SK-N-SH (cell line): ENCODE data around the gene BMPR1A. TPM values are rescaled to one million over a fixed set of nuclear protein-coding genes. Genes with fewer than 3 reads are reported as not detected.

Experiments used
- CHD2 ChIP-seq: fragments of 150-350 bp; IDR thresholded peaks from 2 replicates; pipeline ENCODE4 v1.6.1; 2018; ENCODE audit warnings: low read length; ENCODE audit not compliant: partially characterized antibody
- CTCF ChIP-seq: fragments of 200-600 bp; sonication (generic); IDR thresholded peaks from 2 replicates; pipeline ENCODE4 v1.6.1; 2017; ENCODE audit warnings: antibody characterized with exemption, mild to moderate bottlenecking, moderate library complexity
- FOXJ3 ChIP-seq: sonication (generic); formaldehyde crosslinking; IDR thresholded peaks from 2 replicates; pipeline ENCODE4 v1.5.1; 2020; ENCODE audit warnings: mild to moderate bottlenecking, missing genetic modification reagents
- FOXM1 ChIP-seq: IDR thresholded peaks from 2 replicates; pipeline ENCODE4 v1.4.0; 2012; ENCODE audit warnings: low read depth, mild to moderate bottlenecking
- GABPA ChIP-seq: IDR thresholded peaks from 2 replicates; pipeline ENCODE4 v1.4.0; 2012; ENCODE audit warnings: low read depth, mild to moderate bottlenecking
- MEF2A ChIP-seq: IDR thresholded peaks from 2 replicates; pipeline ENCODE4 v1.4.0; 2012; ENCODE audit warnings: low read depth, borderline replicate concordance
- MXI1 ChIP-seq: IDR thresholded peaks from 2 replicates; pipeline ENCODE4 v1.6.1; 2012; ENCODE audit warnings: mild to moderate bottlenecking, low read depth, low read length, improper control_type of control experiment
- NFIC ChIP-seq: IDR thresholded peaks from 2 replicates; pipeline ENCODE4 v1.4.0; 2012; ENCODE audit warnings: borderline replicate concordance
- NRF1 ChIP-seq: IDR thresholded peaks from 2 replicates; pipeline ENCODE4 v1.6.1; 2012; ENCODE audit warnings: low read depth, mild to moderate bottlenecking, low read length
- PBX3 ChIP-seq: IDR thresholded peaks from 2 replicates; pipeline ENCODE4; 2012
- POLR2AphosphoS5 ChIP-seq: IDR thresholded peaks from 2 replicates; pipeline ENCODE4 v1.6.1; 2012; ENCODE audit warnings: low read depth, low read length
- RAD21 ChIP-seq: IDR thresholded peaks from 2 replicates; pipeline ENCODE4 v1.6.1; 2012; ENCODE audit warnings: mild to moderate bottlenecking, low read length
- SMC3 ChIP-seq: IDR thresholded peaks from 2 replicates; pipeline ENCODE4 v1.6.1; 2012; ENCODE audit warnings: low read depth, low read length, improper control_type of control experiment
- TEAD4 ChIP-seq: IDR thresholded peaks from 2 replicates; pipeline ENCODE4 v1.4.0; 2012; ENCODE audit warnings: mild to moderate bottlenecking, borderline replicate concordance; ENCODE audit not compliant: insufficient read depth
- polyA plus RNA-seq, 3 experiments: library from polyadenylated mRNA; depleted of rRNA; stranded (reverse); fragments of >200 nt; gene quantifications; 2 replicates each; pipeline ENCODE4 v1.2.3, GENCODE V29; 2012
- TF ChIP-seq, protein P1 (sequence below): IDR thresholded peaks from 2 replicates; pipeline ENCODE4 v1.4.0; 2012; ENCODE audit warnings: low read depth
- TF ChIP-seq, protein P2 (sequence below): IDR thresholded peaks from 2 replicates; pipeline ENCODE4 v1.4.0; 2012; ENCODE audit warnings: low read depth, borderline replicate concordance

Gene BMPR1A
- polyA plus RNA-seq, 1 of the 3 experiments (the other 2 are of a cell fraction): 12.7 TPM

GRCh38 chr10:86755740-86756510 is 494 bp upstream of the BMPR1A start (continued):
- TF ChIP-seq MEF2A (peak; percentile 70; the same call in 1 of the 2 replicates), CTCF (no peak), NFIC (no peak), NRF1 (peak; percentile 50; the same call in 1 of the 2 replicates), RAD21 (peak; percentile 24; the same call in 1 of the 2 replicates), FOXJ3 (CRISPR knock-in tag) (no peak), MXI1 (peak; percentile 45), POLR2AphosphoS5 (no peak; the same call in 1 of the 2 replicates), FOXM1 (no peak), PBX3 (no peak), GABPA (no peak), TEAD4 (peak; percentile 32; the same call in 1 of the 2 replicates), SMC3 (peak; percentile 5; the same call in 1 of the 2 replicates), CHD2 (no peak)
- TF ChIP-seq, protein P1, sequence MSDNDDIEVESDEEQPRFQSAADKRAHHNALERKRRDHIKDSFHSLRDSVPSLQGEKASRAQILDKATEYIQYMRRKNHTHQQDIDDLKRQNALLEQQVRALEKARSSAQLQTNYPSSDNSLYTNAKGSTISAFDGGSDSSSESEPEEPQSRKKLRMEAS: no peak
- TF ChIP-seq, protein P2, sequence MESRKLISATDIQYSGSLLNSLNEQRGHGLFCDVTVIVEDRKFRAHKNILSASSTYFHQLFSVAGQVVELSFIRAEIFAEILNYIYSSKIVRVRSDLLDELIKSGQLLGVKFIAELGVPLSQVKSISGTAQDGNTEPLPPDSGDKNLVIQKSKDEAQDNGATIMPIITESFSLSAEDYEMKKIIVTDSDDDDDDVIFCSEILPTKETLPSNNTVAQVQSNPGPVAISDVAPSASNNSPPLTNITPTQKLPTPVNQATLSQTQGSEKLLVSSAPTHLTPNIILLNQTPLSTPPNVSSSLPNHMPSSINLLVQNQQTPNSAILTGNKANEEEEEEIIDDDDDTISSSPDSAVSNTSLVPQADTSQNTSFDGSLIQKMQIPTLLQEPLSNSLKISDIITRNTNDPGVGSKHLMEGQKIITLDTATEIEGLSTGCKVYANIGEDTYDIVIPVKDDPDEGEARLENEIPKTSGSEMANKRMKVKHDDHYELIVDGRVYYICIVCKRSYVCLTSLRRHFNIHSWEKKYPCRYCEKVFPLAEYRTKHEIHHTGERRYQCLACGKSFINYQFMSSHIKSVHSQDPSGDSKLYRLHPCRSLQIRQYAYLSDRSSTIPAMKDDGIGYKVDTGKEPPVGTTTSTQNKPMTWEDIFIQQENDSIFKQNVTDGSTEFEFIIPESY: 0 out of 2 replicates have a peak, but pooled peaks have one; percentile 14
- TF ChIP-seq, all 33 proteins: peak for 10
